Keratinocyte (primary cell): ENCODE data around the gene HEATR1. TPM values are rescaled to one million over a fixed set of nuclear protein-coding genes. Genes with fewer than 3 reads are reported as not detected.

Experiments
- DNase-seq: peaks from one replicate; pipeline ENCODE4 v3.0.0-alpha.2; 2011; ENCODE audit warnings: low read depth, missing footprints, low spot score
- FAIRE-seq: peaks from 2 replicates; lab custom pipeline; 2011; peaks lifted over from hg19 to GRCh38; lab: Jason Lieb, UNC
- H2AFZ ChIP-seq: 2 replicates; pipeline ENCODE4 v1.6.0; 2012; ENCODE audit warnings: low read length, control low read depth, inconsistent platforms; ENCODE audit not compliant: control insufficient read depth
- H3K27ac ChIP-seq: 2 replicates; pipeline ENCODE4 v1.5.1; 2011; ENCODE audit warnings: low read length; ENCODE audit not compliant: control insufficient read depth, insufficient read depth
- H3K27me3 ChIP-seq: 3 replicates; pipeline ENCODE4 v1.6.0; 2011; ENCODE audit warnings: low read length; ENCODE audit not compliant: control insufficient read depth, insufficient read depth; ENCODE audit errors: extremely low read depth
- H3K36me3 ChIP-seq, 2 experiments: 2 replicates in 1 of 2; 3 replicates in 1 of 2; pipeline ENCODE4 v1.5.1; 2011; ENCODE audit warnings: low read length in 2 of 2, mild to moderate bottlenecking in 1 of 2; ENCODE audit not compliant: control insufficient read depth in 2 of 2, insufficient read depth in 2 of 2; ENCODE audit errors: extremely low read depth in 1 of 2
- H3K4me1 ChIP-seq: 3 replicates; pipeline ENCODE4 v1.5.1; 2011; ENCODE audit warnings: low read length; ENCODE audit not compliant: control insufficient read depth, insufficient read depth; ENCODE audit errors: extremely low read depth
- H3K4me2 ChIP-seq: 3 replicates; pipeline ENCODE4 v1.6.0; 2011; ENCODE audit warnings: low read depth, low read length; ENCODE audit not compliant: control insufficient read depth, insufficient read depth; ENCODE audit errors: extremely low read depth
- H3K4me3 ChIP-seq, 3 experiments: fragments of 200-600 bp in 1 of 3; sonication (generic) in 1 of 3; 2 replicates in 2 of 3; 3 replicates in 1 of 3; pipeline ENCODE4 v1.5.1; 2011 to 2016; ENCODE audit warnings: low read length in 3 of 3, mild to moderate bottlenecking in 3 of 3, control low read depth in 2 of 3, inconsistent platforms in 1 of 3, low read depth in 1 of 3, mixed read lengths in 1 of 3, mixed run types in 1 of 3, moderate library complexity in 1 of 3; ENCODE audit not compliant: control insufficient read depth in 2 of 3, insufficient read depth in 2 of 3; ENCODE audit errors: extremely low read depth in 1 of 3
- H3K79me2 ChIP-seq: 2 replicates; pipeline ENCODE4 v1.6.0; 2012; ENCODE audit warnings: low read length; ENCODE audit not compliant: control insufficient read depth, insufficient read depth
- H3K9ac ChIP-seq: 3 replicates; pipeline ENCODE4 v1.6.0; 2011; ENCODE audit warnings: low read length; ENCODE audit not compliant: control insufficient read depth, insufficient read depth; ENCODE audit errors: extremely low read depth
- H3K9me1 ChIP-seq: 3 replicates; pipeline ENCODE4 v1.6.0; 2011; ENCODE audit warnings: low read length; ENCODE audit not compliant: control insufficient read depth, insufficient read depth; ENCODE audit errors: extremely low read depth
- H3K9me3 ChIP-seq: 2 replicates; pipeline ENCODE4 v1.5.1; 2012; ENCODE audit warnings: low read depth, low read length; ENCODE audit not compliant: control insufficient read depth
- H4K20me1 ChIP-seq: 3 replicates; pipeline ENCODE4 v1.6.0; 2011; ENCODE audit warnings: low read length; ENCODE audit not compliant: control insufficient read depth, insufficient read depth; ENCODE audit errors: extremely low read depth
- CTCF ChIP-seq, 3 experiments: IDR thresholded peaks in 1 of 3; conservative IDR thresholded peaks in 1 of 3; optimal IDR thresholded peaks in 1 of 3; 2 replicates in 2 of 3; 3 replicates in 1 of 3; pipeline versions ENCODE3 to v1.5.1; 2011; ENCODE audit warnings: low read length in 3 of 3, mild to moderate bottlenecking in 3 of 3, moderate library complexity in 2 of 3, control low read depth in 1 of 3, inconsistent platforms in 1 of 3; ENCODE audit not compliant: insufficient read depth in 2 of 3; ENCODE audit errors: extremely low read depth in 1 of 3
- EZH2 ChIP-seq: IDR thresholded peaks from one replicate; pipeline ENCODE4 v1.6.1; 2012; ENCODE audit warnings: inconsistent platforms, mild to moderate bottlenecking, low read length, moderate library complexity
- dilution Hi-C: fragments of 300-500 bp; cut with MboI; formaldehyde crosslinking; loops from one replicate; pipeline ENCODE4 v1.7.0; 2020; ENCODE audit warnings: low sequenced_read_pairs; ENCODE audit not compliant: extremely low pct_ligation_motif_present
- polyA plus RNA-seq, 5 experiments: library from polyadenylated mRNA; depleted of rRNA in 3 of 5; stranded (reverse) in 3 of 5; stranded (forward) in 1 of 5; unstranded in 1 of 5; fragments of >200 nt; gene quantifications; 1 replicate in 1 of 5; 2 replicates in 3 of 5; 3 replicates in 1 of 5; pipeline versions ENCODE4 v1.2.1 to v1.2.3, GENCODE V29; 2011 to 2012; ENCODE audit warnings: missing spikeins in 2 of 5, low read depth in 1 of 5, low replicate concordance in 1 of 5

Gene HEATR1
- polyA plus RNA-seq, 1 donor (not counting 4 experiments of a cell fraction or from before 2014, with no cell fraction given), result 19.5 TPM

- no peaks in the 10 kb centered on the region for H3K9me3 ChIP-seq
- no peaks in the 10 kb centered on the region for H3K9me1 ChIP-seq
- H3K4me2 ChIP-seq, result no peak overlapping the region
- no peak for TF ChIP-seq EZH2
- H3K36me3 ChIP-seq, result no peaks in the 10 kb centered on the region
- DNase-seq (no peak), FAIRE-seq (no peak)
- H4K20me1 ChIP-seq, result no peaks in the 10 kb centered on the region
- no peaks in the 10 kb centered on the region for H3K4me1 ChIP-seq
- H3K27me3 ChIP-seq, result no peaks in the 10 kb centered on the region
- no peak overlapping the region for H3K4me3 ChIP-seq
- dilution Hi-C loops, result no loop called here
- H2AFZ ChIP-seq, result no peak overlapping the region
- H3K9ac ChIP-seq, result no peak overlapping the region
- H3K79me2 ChIP-seq, result no peaks in the 10 kb centered on the region
- no peak overlapping the region for H3K27ac ChIP-seq
These were observed 31.7 kb upstream of the HEATR1 start for GRCh38 chr1:236636017-236636416.

- Histone ChIP-seq H3K9me1 (no peaks in the 10 kb centered on the region), H3K4me1 (no peaks in the 10 kb centered on the region), H3K27ac (no peak overlapping the region), H3K4me3 (no peak overlapping the region), H4K20me1 (no peaks in the 10 kb centered on the region), H3K27me3 (no peaks in the 10 kb centered on the region), H3K9me3 (no peaks in the 10 kb centered on the region), H3K36me3 (no peaks in the 10 kb centered on the region), H2AFZ (no peak overlapping the region), H3K4me2 (no peak overlapping the region), H3K9ac (no peak overlapping the region), H3K79me2 (no peaks in the 10 kb centered on the region)
- dilution Hi-C loops, result no loop called here
- FAIRE-seq (no peak), DNase-seq (no peak)
- TF ChIP-seq EZH2 (no peak), CTCF (optimal IDR thresholded peaks at IDR 0.05 in 1 of 3, IDR thresholded peaks at IDR 0.05 in 1 of 3, conservative IDR thresholded peaks at IDR 0.05 in 1 of 3; ENCODE audit: extremely low read depth in 1 of 3, insufficient read depth in 2 of 3, low read length in 3 of 3) (no peak)
These were observed 23.6 kb upstream of the HEATR1 start for GRCh38 chr1:236627727-236628408.
